ENCODE measurements around the gene RASA3. TPM values are rescaled to one million over a fixed set of nuclear protein-coding genes. Genes with fewer than 3 reads are reported as not detected.
A peak's percentile ranks its signal among the peaks of the same experiment; 100 is the strongest.

RASA3 gene
- total and polyA plus RNA-seq, 9 of the 15 experiments (the other 6 are each of a cell fraction or from before 2014, with no cell fraction given): 0.72 to 25.3 (median 14.4) TPM

DNA sequence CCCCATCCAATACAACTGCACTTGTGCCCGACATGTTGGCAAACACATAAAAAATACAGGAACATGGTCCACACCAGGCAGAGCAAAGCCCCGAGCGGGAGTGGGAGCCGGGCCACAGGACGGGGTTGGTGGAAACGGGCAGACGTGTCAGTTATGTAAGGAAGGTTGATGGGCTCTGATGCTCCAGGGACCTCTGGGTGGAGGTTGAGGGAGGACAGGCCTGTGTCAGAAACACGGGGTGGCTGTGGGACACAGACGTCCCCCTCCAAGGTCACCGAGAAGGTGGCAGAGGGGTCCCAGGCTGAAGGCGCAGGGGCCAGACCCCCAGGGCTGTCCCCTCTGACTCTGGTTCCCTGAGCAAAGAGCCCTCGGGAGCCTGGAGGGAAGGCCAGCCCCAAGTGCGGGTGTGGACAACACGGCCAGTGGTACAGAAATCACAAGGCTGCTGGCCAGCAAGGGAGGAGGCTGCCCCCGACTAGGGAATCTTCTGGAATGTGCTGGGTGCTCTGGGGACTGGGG is 127.2 kb downstream of the RASA3 start:
- Histone ChIP-seq H3K4me1 (replicated peaks in 1 of 2; ENCODE audit: control insufficient read depth in 2 of 2, insufficient read depth in 2 of 2, low read length in 2 of 2) (peaks cover 8 to 32% of the 10 kb centered on the region in 2 experiments; a peak in 4 of 5 replicates), H3K79me2 (ENCODE audit: control insufficient read depth, insufficient read depth, low read length) (peaks cover 9% of the 10 kb centered on the region), H3K36me3 (ENCODE audit: control insufficient read depth, insufficient read depth, low read length) (peaks cover 19% of the 10 kb centered on the region; the same call in 2 of the 3 replicates), H3K27ac (ENCODE audit: extremely low read depth, low read depth, low read length) (peak overlapping the region; percentile 94; the same call in 2 of the 3 replicates), H3K9me3 (replicated peaks; ENCODE audit: control insufficient read depth, insufficient read depth, low read depth, low read length) (no peaks in the 10 kb centered on the region), H3K27me3 (ENCODE audit: control insufficient read depth in 2 of 2, insufficient read depth in 2 of 2, low read length in 2 of 2) (no peaks in the 10 kb centered on the region), H4K20me1 (replicated peaks; ENCODE audit: control insufficient read depth, insufficient read depth, low read length) (no peaks in the 10 kb centered on the region), H2AFZ (ENCODE audit: low read depth, low read length) (peak overlapping the region; percentile 54; the same call in 1 of the 2 replicates), H3K9ac (ENCODE audit: insufficient read depth in 1 of 2, low read depth in 2 of 2, low read length in 2 of 2) (peak overlapping the region; percentile 3 to 79; a peak in 2 of 4 replicates), H3K4me3 (peak overlapping the region; percentile 50; the same call in 1 of the 2 replicates), H3K4me2 (ENCODE audit: insufficient read depth, low read length) (peak overlapping the region; percentile 87), H3K9me1 (ENCODE audit: control insufficient read depth, insufficient read depth, low read length) (no peaks in the 10 kb centered on the region)
- POLR2A ChIA-PET: interaction anchor here (1.2 kb wide), 1 partner anchor 9 kb away, joined by 3 read pairs; no protein-coding TSS in a partner anchor
- in situ Hi-C loops (cut with MboI): no loop called here
- CTCF ChIA-PET (ENCODE audit: low intra/inter-chr PET ratio): no interaction called here
- FAIRE-seq (no peak), DNase-seq (ENCODE audit: extremely low read depth in 1 of 4, low spot score in 3 of 4) (peak in 3 of 4 experiments; percentile 11 to 33 (median 12)), ATAC-seq (peak; percentile 62)
- intact Hi-C loops (cut with micrococcal nuclease): no loop called here
- 30% methylated on average over 12 of the region's 15 CpGs for WGBS (ENCODE audit: insufficient coverage, low coverage, missing lambda C conversion rate)
- no TSS peak for BruUV-seq (replicated peaks)
- TF ChIP-seq, protein P1, sequence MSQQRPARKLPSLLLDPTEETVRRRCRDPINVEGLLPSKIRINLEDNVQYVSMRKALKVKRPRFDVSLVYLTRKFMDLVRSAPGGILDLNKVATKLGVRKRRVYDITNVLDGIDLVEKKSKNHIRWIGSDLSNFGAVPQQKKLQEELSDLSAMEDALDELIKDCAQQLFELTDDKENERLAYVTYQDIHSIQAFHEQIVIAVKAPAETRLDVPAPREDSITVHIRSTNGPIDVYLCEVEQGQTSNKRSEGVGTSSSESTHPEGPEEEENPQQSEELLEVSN (IDR thresholded peaks at IDR 0.05; ENCODE audit: borderline replicate concordance in 1 of 2, extremely low read depth in 1 of 2, insufficient read depth in 1 of 2, insufficient read length in 1 of 2, low read depth in 1 of 2, low read length in 1 of 2, poor library complexity in 1 of 2, severe bottlenecking in 1 of 2): no peak
- TF ChIP-seq FIP1L1 (IDR thresholded peaks at IDR 0.05; ENCODE audit: low read depth, low read length, poor library complexity, severe bottlenecking) (no peak), KDM5B (IDR thresholded peaks at IDR 0.05; ENCODE audit: insufficient replicate concordance, low read depth, low read length) (no peak), FOSL1 (tag; conservative IDR thresholded peaks at IDR 0.05) (peak; percentile 70)
- TF ChIP-seq, protein P2, sequence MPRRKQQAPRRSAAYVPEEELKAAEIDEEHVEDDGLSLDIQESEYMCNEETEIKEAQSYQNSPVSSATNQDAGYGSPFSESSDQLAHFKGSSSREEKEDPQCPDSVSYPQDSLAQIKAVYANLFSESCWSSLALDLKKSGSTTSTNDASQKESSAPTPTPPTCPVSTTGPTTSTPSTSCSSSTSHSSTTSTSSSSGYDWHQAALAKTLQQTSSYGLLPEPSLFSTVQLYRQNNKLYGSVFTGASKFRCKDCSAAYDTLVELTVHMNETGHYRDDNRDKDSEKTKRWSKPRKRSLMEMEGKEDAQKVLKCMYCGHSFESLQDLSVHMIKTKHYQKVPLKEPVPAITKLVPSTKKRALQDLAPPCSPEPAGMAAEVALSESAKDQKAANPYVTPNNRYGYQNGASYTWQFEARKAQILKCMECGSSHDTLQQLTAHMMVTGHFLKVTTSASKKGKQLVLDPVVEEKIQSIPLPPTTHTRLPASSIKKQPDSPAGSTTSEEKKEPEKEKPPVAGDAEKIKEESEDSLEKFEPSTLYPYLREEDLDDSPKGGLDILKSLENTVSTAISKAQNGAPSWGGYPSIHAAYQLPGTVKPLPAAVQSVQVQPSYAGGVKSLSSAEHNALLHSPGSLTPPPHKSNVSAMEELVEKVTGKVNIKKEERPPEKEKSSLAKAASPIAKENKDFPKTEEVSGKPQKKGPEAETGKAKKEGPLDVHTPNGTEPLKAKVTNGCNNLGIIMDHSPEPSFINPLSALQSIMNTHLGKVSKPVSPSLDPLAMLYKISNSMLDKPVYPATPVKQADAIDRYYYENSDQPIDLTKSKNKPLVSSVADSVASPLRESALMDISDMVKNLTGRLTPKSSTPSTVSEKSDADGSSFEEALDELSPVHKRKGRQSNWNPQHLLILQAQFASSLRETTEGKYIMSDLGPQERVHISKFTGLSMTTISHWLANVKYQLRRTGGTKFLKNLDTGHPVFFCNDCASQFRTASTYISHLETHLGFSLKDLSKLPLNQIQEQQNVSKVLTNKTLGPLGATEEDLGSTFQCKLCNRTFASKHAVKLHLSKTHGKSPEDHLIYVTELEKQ (CRISPR knock-in tag; IDR thresholded peaks at IDR 0.05): no peak
- TF ChIP-seq, protein P3, sequence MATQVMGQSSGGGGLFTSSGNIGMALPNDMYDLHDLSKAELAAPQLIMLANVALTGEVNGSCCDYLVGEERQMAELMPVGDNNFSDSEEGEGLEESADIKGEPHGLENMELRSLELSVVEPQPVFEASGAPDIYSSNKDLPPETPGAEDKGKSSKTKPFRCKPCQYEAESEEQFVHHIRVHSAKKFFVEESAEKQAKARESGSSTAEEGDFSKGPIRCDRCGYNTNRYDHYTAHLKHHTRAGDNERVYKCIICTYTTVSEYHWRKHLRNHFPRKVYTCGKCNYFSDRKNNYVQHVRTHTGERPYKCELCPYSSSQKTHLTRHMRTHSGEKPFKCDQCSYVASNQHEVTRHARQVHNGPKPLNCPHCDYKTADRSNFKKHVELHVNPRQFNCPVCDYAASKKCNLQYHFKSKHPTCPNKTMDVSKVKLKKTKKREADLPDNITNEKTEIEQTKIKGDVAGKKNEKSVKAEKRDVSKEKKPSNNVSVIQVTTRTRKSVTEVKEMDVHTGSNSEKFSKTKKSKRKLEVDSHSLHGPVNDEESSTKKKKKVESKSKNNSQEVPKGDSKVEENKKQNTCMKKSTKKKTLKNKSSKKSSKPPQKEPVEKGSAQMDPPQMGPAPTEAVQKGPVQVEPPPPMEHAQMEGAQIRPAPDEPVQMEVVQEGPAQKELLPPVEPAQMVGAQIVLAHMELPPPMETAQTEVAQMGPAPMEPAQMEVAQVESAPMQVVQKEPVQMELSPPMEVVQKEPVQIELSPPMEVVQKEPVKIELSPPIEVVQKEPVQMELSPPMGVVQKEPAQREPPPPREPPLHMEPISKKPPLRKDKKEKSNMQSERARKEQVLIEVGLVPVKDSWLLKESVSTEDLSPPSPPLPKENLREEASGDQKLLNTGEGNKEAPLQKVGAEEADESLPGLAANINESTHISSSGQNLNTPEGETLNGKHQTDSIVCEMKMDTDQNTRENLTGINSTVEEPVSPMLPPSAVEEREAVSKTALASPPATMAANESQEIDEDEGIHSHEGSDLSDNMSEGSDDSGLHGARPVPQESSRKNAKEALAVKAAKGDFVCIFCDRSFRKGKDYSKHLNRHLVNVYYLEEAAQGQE (IDR thresholded peaks at IDR 0.05; ENCODE audit: borderline replicate concordance): no peak
- TF ChIP-seq, protein P3 (CRISPR knock-in tag; IDR thresholded peaks at IDR 0.05; ENCODE audit: low read depth): 0 out of 2 replicates have a peak, but pooled peaks have one; percentile 38

Data from K562 (cell line).